H1 (cell line): ENCODE data around the gene DMGDH. TPM values are rescaled to one million over a fixed set of nuclear protein-coding genes. Genes with fewer than 3 reads are reported as not detected.

Experiments used
- CTCF ChIA-PET: fragments of 300-600 bp; sonication (Branson Sonifier 250); formaldehyde crosslinking; loops from one replicate; lab custom pipeline; 2021; ENCODE audit not compliant: partially characterized antibody; lab: Charles Lee
- POLR2A ChIA-PET: fragments of 300-600 bp; sonication (Branson Sonifier 250); formaldehyde crosslinking; loops from one replicate; lab custom pipeline; 2021; ENCODE audit warnings: inconsistent platforms; ENCODE audit not compliant: partially characterized antibody; lab: Charles Lee
- DNase-seq, 2 experiments: peaks; one replicate each; pipeline versions ENCODE4 v3.0.0 to v3.0.0-alpha.2; 2010 to 2022; ENCODE audit warnings: low spot score in 2 of 2, low read depth in 1 of 2, mixed read lengths in 1 of 2
- FAIRE-seq: peaks from 2 replicates; lab custom pipeline; 2011; peaks lifted over from hg19 to GRCh38; lab: Jason Lieb, UNC
- H2AFZ ChIP-seq: 2 replicates; pipeline ENCODE4 v1.8.1; 2012; ENCODE audit warnings: low read length, inconsistent platforms
- H2AK5ac ChIP-seq: 2 replicates; pipeline ENCODE4 v1.6.1; 2013; ENCODE audit warnings: low read depth, low read length
- H2BK120ac ChIP-seq: replicated peaks from 2 replicates; pipeline ENCODE3; 2013; ENCODE audit warnings: low read depth, low read length, inconsistent platforms
- H2BK12ac ChIP-seq: 2 replicates; pipeline ENCODE4 v1.6.1; 2013; ENCODE audit warnings: low read depth, low read length
- H2BK15ac ChIP-seq: 2 replicates; pipeline ENCODE4 v1.6.1; 2013; ENCODE audit warnings: low read length
- H2BK20ac ChIP-seq: 2 replicates; pipeline ENCODE4 v1.6.1; 2013; ENCODE audit warnings: low read length
- H2BK5ac ChIP-seq: 2 replicates; pipeline ENCODE4 v1.6.1; 2013; ENCODE audit warnings: low read depth, low read length
- H3K14ac ChIP-seq: 2 replicates; pipeline ENCODE4 v1.6.1; 2013; ENCODE audit warnings: inconsistent platforms; ENCODE audit not compliant: insufficient read length
- H3K18ac ChIP-seq: 2 replicates; pipeline ENCODE4 v1.6.1; 2013; ENCODE audit warnings: low read length; ENCODE audit errors: extremely low read depth
- H3K23ac ChIP-seq: 2 replicates; pipeline ENCODE4 v1.6.1; 2013; ENCODE audit warnings: inconsistent platforms; ENCODE audit not compliant: insufficient read length
- H3K23me2 ChIP-seq: 2 replicates; pipeline ENCODE4 v1.6.1; 2013; ENCODE audit warnings: low read depth, low read length
- H3K27ac ChIP-seq: 2 replicates; pipeline ENCODE4 v1.6.1; 2011; ENCODE audit warnings: low read depth, low read length, inconsistent platforms
- H3K27me3 ChIP-seq, 4 experiments: replicated peaks in 1 of 4; 1 replicate in 1 of 4; 2 replicates in 3 of 4; pipeline versions ENCODE4 v1.6.1 to v1.8.1; 2011 to 2013; ENCODE audit warnings: low read length in 3 of 4, mild to moderate bottlenecking in 3 of 4, inconsistent platforms in 2 of 4, mixed read lengths in 2 of 4, moderate library complexity in 1 of 4; ENCODE audit not compliant: control insufficient read depth in 3 of 4, insufficient read depth in 3 of 4; ENCODE audit errors: extremely low read depth in 1 of 4
- H3K36me3 ChIP-seq, 4 experiments: 2 replicates each; pipeline versions ENCODE4 v1.6.1 to v1.8.1; 2011 to 2013; ENCODE audit warnings: mild to moderate bottlenecking in 4 of 4, low read length in 3 of 4, moderate library complexity in 2 of 4, control low read depth in 1 of 4, inconsistent platforms in 1 of 4; ENCODE audit not compliant: insufficient read depth in 4 of 4, control insufficient read depth in 2 of 4
- H3K4ac ChIP-seq: replicated peaks from 2 replicates; pipeline ENCODE3; 2013; ENCODE audit warnings: low read length, low read depth, mixed read lengths, inconsistent platforms; ENCODE audit not compliant: insufficient read length
- H3K4me1 ChIP-seq, 4 experiments: replicated peaks in 1 of 4; 1 replicate in 1 of 4; 2 replicates in 3 of 4; pipeline versions ENCODE4 v1.6.1 to v1.8.1; 2011 to 2013; ENCODE audit warnings: low read length in 3 of 4, inconsistent platforms in 2 of 4, mixed read lengths in 1 of 4; ENCODE audit not compliant: insufficient read depth in 4 of 4, control insufficient read depth in 3 of 4
- H3K4me2 ChIP-seq, 2 experiments: 2 replicates each; pipeline versions ENCODE4 v1.6.1 to v1.8.1; 2011 to 2013; ENCODE audit warnings: low read depth in 2 of 2, low read length in 2 of 2, control low read depth in 1 of 2, inconsistent platforms in 1 of 2, mild to moderate bottlenecking in 1 of 2; ENCODE audit not compliant: insufficient read depth in 1 of 2
- H3K4me3 ChIP-seq, 4 experiments: fragments of 200-600, 300-600 bp in 1 of 4; sonication (generic), shearing (Covaris generic), sonication (Bioruptor Twin) in 1 of 4; 2 replicates each; pipeline versions ENCODE4 v1.5.1 to v1.8.1; 2011 to 2016; ENCODE audit warnings: low read length in 4 of 4, low read depth in 3 of 4, control low read depth in 2 of 4, inconsistent platforms in 2 of 4, mild to moderate bottlenecking in 2 of 4, mixed read lengths in 1 of 4, moderate library complexity in 1 of 4; ENCODE audit not compliant: insufficient read depth in 2 of 4; ENCODE audit errors: extremely low read depth in 1 of 4
- H3K56ac ChIP-seq: replicated peaks from 2 replicates; pipeline ENCODE3; 2013; ENCODE audit warnings: low read depth, mild to moderate bottlenecking, mixed read lengths, low read length, inconsistent platforms; ENCODE audit not compliant: insufficient read length
- H3K79me1 ChIP-seq: 2 replicates; pipeline ENCODE4 v1.6.1; 2013; ENCODE audit warnings: low read depth, low read length, control low read depth
- H3K79me2 ChIP-seq, 2 experiments: 2 replicates each; pipeline versions ENCODE4 v1.6.1 to v1.8.1; 2012 to 2013; ENCODE audit warnings: low read length in 2 of 2, mild to moderate bottlenecking in 2 of 2, inconsistent platforms in 1 of 2; ENCODE audit not compliant: insufficient read depth in 2 of 2, control insufficient read depth in 1 of 2
- H3K9ac ChIP-seq, 4 experiments: replicated peaks in 1 of 4; 1 replicate in 1 of 4; 2 replicates in 3 of 4; pipeline versions ENCODE4 v1.6.1 to v1.8.1; 2011 to 2013; ENCODE audit warnings: low read depth in 3 of 4, low read length in 3 of 4, control low read depth in 2 of 4, mild to moderate bottlenecking in 2 of 4, moderate library complexity in 2 of 4, inconsistent platforms in 1 of 4; ENCODE audit errors: extremely low read depth in 1 of 4
- H3K9me3 ChIP-seq, 2 experiments: 2 replicates each; pipeline versions ENCODE4 v1.6.1 to v1.8.1; 2012 to 2013; ENCODE audit warnings: mild to moderate bottlenecking in 2 of 2, moderate library complexity in 2 of 2, control low read depth in 1 of 2, inconsistent platforms in 1 of 2, low read depth in 1 of 2, low read length in 1 of 2, mixed read lengths in 1 of 2; ENCODE audit not compliant: insufficient read depth in 2 of 2
- H4K20me1 ChIP-seq, 2 experiments: replicated peaks in 1 of 2; 2 replicates each; pipeline versions ENCODE3 to v1.8.1; 2011 to 2013; ENCODE audit warnings: inconsistent platforms in 2 of 2, low read length in 2 of 2, mild to moderate bottlenecking in 1 of 2; ENCODE audit not compliant: insufficient read depth in 2 of 2, control insufficient read depth in 1 of 2
- H4K5ac ChIP-seq: 2 replicates; pipeline ENCODE4 v1.6.1; 2013; ENCODE audit warnings: low read length, low read depth, mixed read lengths, inconsistent platforms; ENCODE audit not compliant: insufficient read length
- H4K8ac ChIP-seq: 2 replicates; pipeline ENCODE4 v1.8.0; 2013; ENCODE audit warnings: mild to moderate bottlenecking, moderate library complexity, low read length, inconsistent platforms; ENCODE audit not compliant: insufficient read depth; ENCODE audit errors: extremely low read depth
- H4K91ac ChIP-seq: replicated peaks from 2 replicates; pipeline ENCODE3; 2013; ENCODE audit warnings: low read length, mixed read lengths, inconsistent platforms; ENCODE audit not compliant: insufficient read length
- KDM4A ChIP-seq: IDR thresholded peaks from one replicate; pipeline ENCODE4 v1.7.1; 2012; ENCODE audit warnings: low read depth, mild to moderate bottlenecking, moderate library complexity, low read length, inconsistent platforms; ENCODE audit not compliant: severe bottlenecking
- KDM5A ChIP-seq: fragments of 200-600 bp; IDR thresholded peaks from 2 replicates; pipeline ENCODE4 v1.7.1; 2012; ENCODE audit warnings: mild to moderate bottlenecking, low read length, inconsistent platforms, mixed read lengths
- WGBS, 2 experiments: shearing (Covaris generic) in 1 of 2; methylation state at CpG; one replicate each; pipeline versions ENCODE4 v1.1.6 to v1.1.7; 2013 to 2015; ENCODE audit warnings: low lambda C conversion rate in 2 of 2, mixed read lengths in 2 of 2, inconsistent platforms in 1 of 2, low coverage in 1 of 2, missing lambda C conversion rate in 1 of 2; ENCODE audit not compliant: insufficient replicate concordance in 2 of 2, insufficient coverage in 1 of 2, insufficient read length in 1 of 2; ENCODE audit errors: extremely low coverage in 1 of 2, missing lambda C conversion rate in 1 of 2; 5-methylcytosine and 5-hydroxymethylcytosine counted together
- polyA plus RNA-seq, 7 experiments: library from polyadenylated mRNA; depleted of rRNA in 3 of 7; stranded (reverse) in 5 of 7; unstranded in 2 of 7; fragments of >200 nt in 5 of 7; fragments of 200-250 nt in 2 of 7; gene quantifications; 1 replicate in 5 of 7; 2 replicates in 1 of 7; 4 replicates in 1 of 7; pipeline versions ENCODE4 v1.2.1 to v1.2.3, GENCODE V29; 2011 to 2013; ENCODE audit warnings: missing spikeins in 2 of 7, mixed read lengths in 2 of 7
- total RNA-seq: library from RNA; stranded (reverse); fragmentation: NEBNext Ultra II Directional; extraction: Animal tissue kit (Norgen Biotek cat#: 25700); gene quantifications from 2 replicates; pipeline ENCODE4 v1.2.1, GENCODE V29; 2021

Gene DMGDH
- total and polyA plus RNA-seq, 2 of the 8 experiments (the other 6 are each of a cell fraction or from before 2014, with no cell fraction given): 0.15 TPM; not detected in 1

DNA sequence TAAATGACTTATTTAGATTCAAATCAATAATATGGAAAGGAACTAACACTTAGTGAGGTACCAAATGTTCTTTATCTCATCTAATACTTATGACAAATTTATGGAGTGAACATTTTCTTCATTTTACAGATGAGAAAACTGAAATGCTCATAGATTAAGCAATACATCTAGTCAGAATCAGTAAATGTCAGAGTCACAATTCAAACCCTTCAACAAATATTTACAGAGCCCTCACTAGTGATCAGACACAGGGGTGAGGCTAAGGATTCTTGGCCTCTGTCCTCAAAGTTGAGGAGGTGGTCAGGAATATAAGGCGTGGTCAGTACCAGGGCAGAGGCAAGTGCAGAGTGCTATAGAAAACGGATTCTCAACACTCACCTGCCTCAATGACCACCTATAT lies 54.8 kb downstream of the DMGDH start:
- Histone ChIP-seq H3K56ac (no peak overlapping the region), H3K4me2 (no peak overlapping the region), H3K27me3 (no peaks in the 10 kb centered on the region), H3K14ac (no peak overlapping the region), H4K5ac (no peak overlapping the region), H3K4me1 (no peaks in the 10 kb centered on the region), H2AFZ (no peak overlapping the region), H4K91ac (no peak overlapping the region), H2BK5ac (no peak overlapping the region), H3K79me1 (no peaks in the 10 kb centered on the region), H3K79me2 (no peaks in the 10 kb centered on the region), H2BK120ac (no peak overlapping the region), H2BK20ac (no peak overlapping the region), H3K23me2 (no peaks in the 10 kb centered on the region), H2AK5ac (no peak overlapping the region), H3K4me3 (no peak overlapping the region), H4K8ac (no peak overlapping the region)
- FAIRE-seq: no peak
- CTCF ChIA-PET: interaction anchor here (2.8 kb wide), 1 partner anchor 10 kb away, joined by 14 read pairs; no protein-coding TSS in a partner anchor
- no peak for TF ChIP-seq KDM5A
- TF ChIP-seq KDM4A: no peak
- TF ChIP-seq, all 59 proteins: peak for 0
- Histone ChIP-seq H3K9me3 (peaks cover 7 to 8% of the 10 kb centered on the region in 2 experiments; a peak in 2 of 4 replicates), H3K23ac (no peak overlapping the region), H2BK15ac (no peak overlapping the region), H3K18ac (no peak overlapping the region), H3K9ac (no peak overlapping the region), H3K27ac (no peak overlapping the region), H3K36me3 (no peaks in the 10 kb centered on the region), H2BK12ac (no peak overlapping the region), H4K20me1 (no peaks in the 10 kb centered on the region), H3K4ac (no peak overlapping the region)
- DNase-seq: no peak
- WGBS, 2 experiments: 90% methylated on average over 2 of the region's 2 CpGs; no CpG with 5 or more reads in 1 of the 2 experiments
- POLR2A ChIA-PET: no interaction called here
